ENCODE measurements around the gene MYF6.
A peak's percentile ranks its signal among the peaks of the same experiment; 100 is the strongest.

The MYF6 gene

GRCh38 chr12:80698847-80699542 lies 8.4 kb upstream of the MYF6 start:
- no peak for TF ChIP-seq CTCF (IDR thresholded peaks at IDR 0.05; ENCODE audit: insufficient read depth, low read length, poor library complexity, severe bottlenecking)
- no peaks in the 10 kb centered on the region for H3K27me3 ChIP-seq (replicated peaks; ENCODE audit: control insufficient read depth, insufficient read depth, low read length)
- H3K36me3 ChIP-seq (ENCODE audit: control insufficient read depth, insufficient read depth, low read length): no peaks in the 10 kb centered on the region
- no peak overlapping the region for H3K4me3 ChIP-seq (replicated peaks; ENCODE audit: low read depth, low read length)
- no peak for DNase-seq (ENCODE audit: extremely low read depth, insufficient read length)

DNA sequence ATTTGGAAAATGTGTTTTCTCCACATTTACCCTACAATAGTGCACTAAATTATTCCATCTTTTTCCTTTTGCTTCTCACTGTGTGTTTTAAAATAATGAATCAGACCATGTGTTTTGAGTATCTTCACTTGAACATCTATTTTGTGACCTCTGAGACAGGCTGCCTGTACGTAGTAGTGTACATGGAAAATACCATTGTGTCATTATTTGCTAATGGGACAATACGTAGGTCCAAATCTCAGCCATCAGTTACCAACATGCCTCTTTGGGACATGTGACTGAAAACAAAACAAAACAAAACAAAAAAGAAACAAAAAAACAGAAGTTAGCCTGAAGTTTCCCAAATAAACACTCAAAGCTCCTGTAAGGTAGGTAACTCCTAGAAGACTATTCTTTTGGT lies 7.1 kb upstream of the MYF6 start:
- no peak for TF ChIP-seq CTCF (IDR thresholded peaks at IDR 0.05; ENCODE audit: insufficient read depth, low read length, poor library complexity, severe bottlenecking)
- no peak for DNase-seq (ENCODE audit: extremely low read depth, insufficient read length)
- no peaks in the 10 kb centered on the region for H3K27me3 ChIP-seq (replicated peaks; ENCODE audit: control insufficient read depth, insufficient read depth, low read length)
- H3K4me3 ChIP-seq (replicated peaks; ENCODE audit: low read depth, low read length): no peak overlapping the region
- no peaks in the 10 kb centered on the region for H3K36me3 ChIP-seq (ENCODE audit: control insufficient read depth, insufficient read depth, low read length)

DNA sequence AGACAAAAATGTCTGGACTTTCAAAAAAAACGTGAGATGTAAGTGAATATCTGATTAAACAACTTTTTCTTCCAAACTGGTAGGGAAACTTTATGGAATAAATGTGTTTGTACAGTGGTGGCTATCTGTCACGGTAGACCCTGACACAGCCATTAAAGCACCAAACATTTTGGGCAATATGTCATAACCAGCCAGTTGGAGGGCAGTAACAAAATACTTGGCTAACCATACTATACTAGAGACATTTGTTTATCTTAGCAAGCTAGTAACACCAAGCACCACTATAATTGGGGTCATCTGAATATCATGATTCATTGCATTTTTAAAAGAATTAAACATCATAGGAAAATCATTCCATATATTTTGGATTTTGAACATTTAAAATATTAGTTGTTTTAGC lies 6.0 kb upstream of the MYF6 start:
- no peak for TF ChIP-seq CTCF (IDR thresholded peaks at IDR 0.05; ENCODE audit: insufficient read depth, low read length, poor library complexity, severe bottlenecking)
- no peak for DNase-seq (ENCODE audit: extremely low read depth, insufficient read length)
- Histone ChIP-seq H3K27me3 (replicated peaks; ENCODE audit: control insufficient read depth, insufficient read depth, low read length) (no peaks in the 10 kb centered on the region), H3K4me3 (replicated peaks; ENCODE audit: low read depth, low read length) (no peak overlapping the region), H3K36me3 (ENCODE audit: control insufficient read depth, insufficient read depth, low read length) (no peaks in the 10 kb centered on the region)

DNA sequence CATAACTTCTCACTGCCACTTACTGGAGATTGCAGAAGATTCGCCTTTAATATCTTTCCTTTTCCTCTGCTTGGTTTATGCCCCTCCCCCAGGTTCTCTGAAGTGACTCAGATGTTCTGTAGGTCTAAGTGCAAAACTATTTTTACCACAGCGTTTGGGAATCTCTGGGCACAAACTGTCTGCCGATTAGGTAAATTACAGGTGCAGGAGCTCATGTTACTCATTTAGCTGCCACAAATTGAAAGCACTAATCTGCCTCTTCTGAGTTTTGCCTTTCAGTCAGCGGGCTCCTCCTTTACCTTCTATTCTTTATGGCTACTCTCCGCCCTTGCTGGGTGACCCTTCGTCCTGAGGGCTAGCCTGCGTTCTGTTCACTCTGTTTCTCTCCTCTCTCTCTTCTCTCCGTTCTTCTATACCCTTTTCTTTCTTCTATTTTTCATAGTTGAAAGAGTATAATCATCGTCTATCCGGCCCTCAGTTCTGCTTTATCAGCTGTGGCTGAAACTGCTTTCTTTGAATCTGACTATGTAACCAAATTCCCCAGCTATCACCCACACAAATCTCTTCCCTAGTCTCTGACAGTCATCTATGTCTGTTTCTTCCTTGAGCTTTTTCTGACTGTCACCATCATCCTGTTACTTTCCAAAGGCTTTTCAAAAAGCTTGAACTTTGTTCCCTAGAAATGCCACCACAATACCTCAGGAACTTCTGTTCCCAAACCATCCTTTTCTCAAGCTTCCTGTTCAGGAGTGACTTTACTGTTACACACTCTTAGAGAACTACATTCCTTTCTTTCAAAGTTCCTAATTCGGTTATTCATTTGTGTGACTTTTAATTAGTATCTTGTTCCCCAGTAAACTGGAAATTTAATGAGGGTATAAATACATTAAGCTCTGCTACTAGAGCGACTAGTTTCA lies 4.3 kb upstream of the MYF6 start:
- Histone ChIP-seq H3K27me3 (replicated peaks; ENCODE audit: control insufficient read depth, insufficient read depth, low read length) (no peaks in the 10 kb centered on the region), H3K36me3 (ENCODE audit: control insufficient read depth, insufficient read depth, low read length) (no peaks in the 10 kb centered on the region), H3K4me3 (replicated peaks; ENCODE audit: low read depth, low read length) (peak overlapping the region; percentile 62)
- no peak for TF ChIP-seq CTCF (IDR thresholded peaks at IDR 0.05; ENCODE audit: insufficient read depth, low read length, poor library complexity, severe bottlenecking)
- peak; percentile 52 for DNase-seq (ENCODE audit: extremely low read depth, insufficient read length)

DNA sequence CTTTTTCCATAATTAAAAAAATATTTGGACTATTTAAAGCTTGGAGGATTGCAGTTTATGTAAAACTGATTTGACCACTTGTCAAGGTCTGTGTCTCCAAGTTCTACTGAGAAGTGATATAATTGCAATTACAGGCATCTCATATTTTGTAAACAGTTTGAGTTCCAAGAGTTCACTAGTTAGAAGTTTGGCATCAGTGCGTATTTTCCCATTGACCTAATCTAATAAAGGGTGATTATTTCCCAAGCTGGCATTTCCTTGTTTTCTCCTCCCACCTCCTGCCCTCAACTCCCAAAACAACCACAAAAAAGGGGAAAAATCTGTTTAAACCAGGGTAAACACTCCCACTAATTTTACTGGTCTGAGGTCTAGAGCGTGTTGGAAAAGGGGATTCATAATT lies 3.0 kb upstream of the MYF6 start:
- no peaks in the 10 kb centered on the region for H3K27me3 ChIP-seq (replicated peaks; ENCODE audit: control insufficient read depth, insufficient read depth, low read length)
- H3K36me3 ChIP-seq (ENCODE audit: control insufficient read depth, insufficient read depth, low read length): no peaks in the 10 kb centered on the region
- no peak for TF ChIP-seq CTCF (IDR thresholded peaks at IDR 0.05; ENCODE audit: insufficient read depth, low read length, poor library complexity, severe bottlenecking)
- no peak overlapping the region for H3K4me3 ChIP-seq (replicated peaks; ENCODE audit: low read depth, low read length)
- no peak for DNase-seq (ENCODE audit: extremely low read depth, insufficient read length)

All from GM06990 (cell line).